A549 treated with dexamethasone at 1 μM for 4 hours (cell line): ENCODE results near the gene GAL. TPM values are rescaled to one million over a fixed set of nuclear protein-coding genes. Genes with fewer than 3 reads are reported as not detected.

ENCODE experiments used
- total RNA-seq: library from RNA; stranded (reverse); fragments of 200-300 nt; extraction: Qiagen RNA extraction; gene quantifications from 5 replicates; pipeline ENCODE4 v1.2.3, GENCODE V29; 2022

Gene GAL
- total RNA-seq: 12.0 to 21.5 TPM (median 18.0 TPM) in 5 replicates

GRCh38 chr11:68684385-68685356 lies at the start of gene GAL:
Gene GAL (plus strand): TSS chr11:68684544. CDS start chr11:68684924, 380 bp downstream.

Other genes starting within 250 kb of the GAL start
- 48.6 to 67.3 TPM (median 65.7 TPM) in 5 replicates for gene PPP6R3, start 223.8 kb upstream of the GAL start, total RNA-seq
- 3.9 to 6.2 TPM (median 5.8 TPM) in 5 replicates for gene TESMIN, start 67.0 kb downstream of the GAL start, total RNA-seq
- 24.2 to 38.7 TPM (median 34.8 TPM) in 5 replicates for gene CPT1A, start 157.4 kb downstream of the GAL start, total RNA-seq
- gene MRPL21, start 219.3 kb downstream of the GAL start, total RNA-seq: 112 to 130 TPM (median 121 TPM) in 5 replicates
- gene IGHMBP2, start 219.3 kb downstream of the GAL start, total RNA-seq: 11.5 to 16.2 TPM (median 14.6 TPM) in 5 replicates